Measurements from ENCODE around the gene ZNF467.

ZNF467 gene

GRCh38 chr7:149819141-149819960 lies 46.0 kb upstream of the ZNF467 start:
- FAIRE-seq (no peak), DNase-seq (ENCODE audit: insufficient read length, low spot score) (no peak)
- TF ChIP-seq CTCF (IDR thresholded peaks at IDR 0.05; ENCODE audit: insufficient read depth, missing control alignments) = no peak

- FAIRE-seq (no peak), DNase-seq (ENCODE audit: insufficient read length, low spot score) (no peak)
- TF ChIP-seq CTCF (IDR thresholded peaks at IDR 0.05; ENCODE audit: insufficient read depth, missing control alignments) = no peak
Measured at GRCh38 chr7:149818536-149818840, 45.1 kb upstream of the ZNF467 start.

GRCh38 chr7:149817836-149818535 lies 44.6 kb upstream of the ZNF467 start:
- DNase-seq (ENCODE audit: insufficient read length, low spot score) = no peak
- FAIRE-seq = no peak

GRCh38 chr7:149817301-149817771 lies 43.9 kb upstream of the ZNF467 start:
- no peak for FAIRE-seq
- no peak for TF ChIP-seq CTCF (IDR thresholded peaks at IDR 0.05; ENCODE audit: insufficient read depth, missing control alignments)
- no peak for DNase-seq (ENCODE audit: insufficient read length, low spot score)

More at GRCh38 chr7:149817836-149818535, 44.6 kb upstream of the ZNF467 start:
- TF ChIP-seq CTCF (IDR thresholded peaks at IDR 0.05; ENCODE audit: insufficient read depth, missing control alignments) = no peak

GRCh38 chr7:149816794-149817193 lies 43.4 kb upstream of the ZNF467 start:
- no peak for TF ChIP-seq CTCF (IDR thresholded peaks at IDR 0.05; ENCODE audit: insufficient read depth, missing control alignments)
- DNase-seq (ENCODE audit: insufficient read length, low spot score) (no peak), FAIRE-seq (no peak)

GRCh38 chr7:149816267-149816751 lies 42.9 kb upstream of the ZNF467 start:
- FAIRE-seq = no peak

More at GRCh38 chr7:149816267-149816751, 42.9 kb upstream of the ZNF467 start:
- no peak for TF ChIP-seq CTCF (IDR thresholded peaks at IDR 0.05; ENCODE audit: insufficient read depth, missing control alignments)
- DNase-seq (ENCODE audit: insufficient read length, low spot score) = no peak

Data from D721Med (cell line).